ENCODE results near the gene PGM2L1.

DNA sequence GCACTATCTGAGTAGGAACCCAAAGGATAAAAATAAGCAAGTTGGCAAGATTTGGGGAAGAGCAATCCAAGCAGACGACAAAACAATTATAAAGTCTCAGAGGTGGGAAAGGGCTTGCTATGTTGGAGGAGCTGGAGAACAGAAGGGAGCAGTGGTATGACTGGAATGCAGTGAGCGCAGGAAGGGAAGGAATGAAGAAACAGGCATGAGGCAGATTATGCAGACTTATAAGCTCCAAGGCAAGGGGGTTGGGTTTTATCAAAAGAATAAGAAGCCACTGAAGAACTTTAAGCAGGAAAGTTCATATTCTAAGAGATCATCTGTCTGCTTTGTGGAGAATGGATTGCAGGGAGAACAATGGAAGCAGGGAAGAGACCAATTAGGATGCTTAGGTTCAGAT, 31.7 kb downstream of the PGM2L1 start:
- TF ChIP-seq CTCF (IDR thresholded peaks at IDR 0.05) (no peak), ZFX (IDR thresholded peaks at IDR 0.05; ENCODE audit: borderline replicate concordance) (no peak)
